ENCODE measurements around the gene SLC17A1. TPM values are rescaled to one million over a fixed set of nuclear protein-coding genes. Genes with fewer than 3 reads are reported as not detected.

Gene SLC17A1, protein sequence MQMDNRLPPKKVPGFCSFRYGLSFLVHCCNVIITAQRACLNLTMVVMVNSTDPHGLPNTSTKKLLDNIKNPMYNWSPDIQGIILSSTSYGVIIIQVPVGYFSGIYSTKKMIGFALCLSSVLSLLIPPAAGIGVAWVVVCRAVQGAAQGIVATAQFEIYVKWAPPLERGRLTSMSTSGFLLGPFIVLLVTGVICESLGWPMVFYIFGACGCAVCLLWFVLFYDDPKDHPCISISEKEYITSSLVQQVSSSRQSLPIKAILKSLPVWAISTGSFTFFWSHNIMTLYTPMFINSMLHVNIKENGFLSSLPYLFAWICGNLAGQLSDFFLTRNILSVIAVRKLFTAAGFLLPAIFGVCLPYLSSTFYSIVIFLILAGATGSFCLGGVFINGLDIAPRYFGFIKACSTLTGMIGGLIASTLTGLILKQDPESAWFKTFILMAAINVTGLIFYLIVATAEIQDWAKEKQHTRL
- total RNA-seq (2022) (not detected in 2 replicates), Bru-seq, nascent RNA (percentile 10 among the genes with signal in this experiment), BruChase-seq, experiment 1, labeled RNA remaining after a 2-hour chase (percentile 11 among the genes with signal in this experiment), BruChase-seq, experiment 2, labeled RNA remaining after a 6-hour chase (percentile 9 among the genes with signal in this experiment)
- long read RNA-seq, result 0 reads

- POLR2A ChIA-PET, result no interaction called here
- no peak for DNase-seq
- Mint-ChIP-seq H3K36me3 (ENCODE audit: insufficient read depth, unreplicated experiment) (no peaks in the 10 kb centered on the region), H3K27me3 (ENCODE audit: insufficient read depth, unreplicated experiment) (no peaks in the 10 kb centered on the region), H3K9me3 (ENCODE audit: unreplicated experiment) (no peaks in the 10 kb centered on the region), H3K4me3 (ENCODE audit: unreplicated experiment) (no peak within 1 kb of the TSS), H3K27ac (ENCODE audit: unreplicated experiment) (no peak within 1 kb of the TSS), H3K4me1 (ENCODE audit: low read depth, unreplicated experiment) (peaks cover 14% of the 10 kb centered on the region)
- Histone ChIP-seq H3K4me1 (peaks cover 28% of the 10 kb centered on the region), H3K4me3 (ENCODE audit: low read depth, low read length) (peak within 1 kb of the TSS; percentile 3; the same call in 1 of the 2 replicates), H3K9me3 (no peaks in the 10 kb centered on the region), H3K36me3 (ENCODE audit: control insufficient read depth, insufficient read depth, low read length) (no peaks in the 10 kb centered on the region), H3K27me3 (replicated peaks; ENCODE audit: control insufficient read depth, insufficient read depth, low read length) (no peaks in the 10 kb centered on the region)
- intact Hi-C loops (cut with micrococcal nuclease; ENCODE audit: unreplicated experiment), result no loop called here
- CTCF ChIA-PET, result no interaction called here
- peak in 1 of 2 experiments; percentile 14 for TF ChIP-seq CTCF (IDR thresholded peaks at IDR 0.05; ENCODE audit: insufficient read depth in 1 of 2, low read depth in 1 of 2, low read length in 1 of 2, severe bottlenecking in 1 of 2, unreplicated experiment in 1 of 2)
- no TSS peak for BruUV-seq (replicated peaks)
Measured at GRCh38 chr6:25831532-25832306, at the start of gene SLC17A1. TSS of gene SLC17A1 (minus strand) at chr6:25832052. CDS start at chr6:25830557, 1,495 bp downstream.

DNA sequence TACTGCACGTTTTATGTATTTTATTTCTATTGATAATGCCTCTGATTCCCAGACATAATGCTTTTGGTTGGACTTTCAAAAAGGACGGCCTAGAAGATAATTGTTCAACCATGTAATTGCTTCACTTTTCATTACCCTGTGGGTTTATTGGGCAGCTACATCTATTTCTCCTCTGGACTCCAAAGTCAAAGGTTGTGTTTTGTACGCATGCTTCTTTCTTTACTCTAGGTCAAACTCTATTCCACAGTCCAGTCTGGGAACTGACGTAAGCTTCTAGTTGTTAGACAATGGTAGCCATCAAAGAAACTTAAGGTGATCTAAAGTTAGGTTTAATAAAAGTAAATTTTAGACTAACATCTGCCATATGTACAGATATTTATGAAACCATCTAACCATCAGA, 48.7 kb upstream of the SLC17A1 start:
- Mint-ChIP-seq H3K4me3 (ENCODE audit: unreplicated experiment) (no peak overlapping the region), H3K36me3 (ENCODE audit: insufficient read depth, unreplicated experiment) (no peaks in the 10 kb centered on the region), H3K27ac (ENCODE audit: unreplicated experiment) (no peak overlapping the region), H3K4me1 (ENCODE audit: low read depth, unreplicated experiment) (no peaks in the 10 kb centered on the region), H3K9me3 (ENCODE audit: unreplicated experiment) (no peaks in the 10 kb centered on the region), H3K27me3 (ENCODE audit: insufficient read depth, unreplicated experiment) (peaks cover 2% of the 10 kb centered on the region)
- no peak for DNase-seq
- intact Hi-C loops (cut with micrococcal nuclease; ENCODE audit: unreplicated experiment), result no loop called here
- Histone ChIP-seq H3K27me3 (replicated peaks; ENCODE audit: control insufficient read depth, insufficient read depth, low read length) (no peaks in the 10 kb centered on the region), H3K9me3 (no peaks in the 10 kb centered on the region), H3K4me3 (ENCODE audit: low read depth, low read length) (no peak overlapping the region), H3K4me1 (no peaks in the 10 kb centered on the region), H3K36me3 (ENCODE audit: control insufficient read depth, insufficient read depth, low read length) (no peaks in the 10 kb centered on the region)
- no TSS peak for BruUV-seq (replicated peaks)
- CTCF ChIA-PET, result interaction anchor here (0.6 kb wide), 1 partner anchor 92 kb away, joined by 3 read pairs; no protein-coding TSS in a partner anchor
- POLR2A ChIA-PET, result interaction anchor here (0.7 kb wide), 1 partner anchor 152 kb away, joined by 3 read pairs; a partner anchor contains a TSS
- no peak for TF ChIP-seq CTCF (IDR thresholded peaks at IDR 0.05; ENCODE audit: insufficient read depth in 1 of 2, low read depth in 1 of 2, low read length in 1 of 2, severe bottlenecking in 1 of 2, unreplicated experiment in 1 of 2)

GRCh38 chr6:25878721-25879322, 47.0 kb upstream of the SLC17A1 start:
- H3K36me3 Mint-ChIP-seq (ENCODE audit: insufficient read depth, unreplicated experiment), result no peaks in the 10 kb centered on the region
- no peak overlapping the region for H3K27ac Mint-ChIP-seq (ENCODE audit: unreplicated experiment)
- intact Hi-C loops (cut with micrococcal nuclease; ENCODE audit: unreplicated experiment), result no loop called here
- ChIA-PET POLR2A (no interaction called here), CTCF (no interaction called here)
- BruUV-seq (replicated peaks), result no TSS peak
- H3K9me3 Mint-ChIP-seq (ENCODE audit: unreplicated experiment), result no peaks in the 10 kb centered on the region
- peaks cover 2% of the 10 kb centered on the region for H3K27me3 Mint-ChIP-seq (ENCODE audit: insufficient read depth, unreplicated experiment)
- H3K4me3 ChIP-seq (ENCODE audit: low read depth, low read length), result no peak overlapping the region
- no peak overlapping the region for H3K4me3 Mint-ChIP-seq (ENCODE audit: unreplicated experiment)
- no peak for DNase-seq
- no peaks in the 10 kb centered on the region for H3K27me3 ChIP-seq (replicated peaks; ENCODE audit: control insufficient read depth, insufficient read depth, low read length)
- no peaks in the 10 kb centered on the region for H3K4me1 ChIP-seq
- H3K9me3 ChIP-seq, result no peaks in the 10 kb centered on the region
- no peaks in the 10 kb centered on the region for H3K4me1 Mint-ChIP-seq (ENCODE audit: low read depth, unreplicated experiment)
- no peaks in the 10 kb centered on the region for H3K36me3 ChIP-seq (ENCODE audit: control insufficient read depth, insufficient read depth, low read length)
- TF ChIP-seq CTCF (IDR thresholded peaks at IDR 0.05; ENCODE audit: insufficient read depth in 1 of 2, low read depth in 1 of 2, low read length in 1 of 2, severe bottlenecking in 1 of 2, unreplicated experiment in 1 of 2), result no peak
